K562 (cell line): ENCODE data around the gene OXSR1. TPM values are rescaled to one million over a fixed set of nuclear protein-coding genes. Genes with fewer than 3 reads are reported as not detected.

Source experiments
- ATF1 ChIP-seq, 2 experiments: fragments of 450-650 bp in 1 of 2; IDR thresholded peaks; 2 replicates each; pipeline ENCODE4 v1.6.1; 2016; ENCODE audit warnings: missing compliant biosample characterization in 1 of 2, missing genetic modification characterization in 1 of 2
- EP300 ChIP-seq: IDR thresholded peaks from 2 replicates; pipeline ENCODE4 v1.6.1; 2012; ENCODE audit warnings: low read length, improper control_type of control experiment
- HNRNPH1 ChIP-seq: fragments of 200-400 bp; formaldehyde crosslinking; optimal IDR thresholded peaks from 2 replicates; pipeline ENCODE3; 2017; ENCODE audit warnings: low read depth, mild to moderate bottlenecking, low read length, moderate library complexity
- PYGO2 ChIP-seq: fragments of 450-650 bp; IDR thresholded peaks from 2 replicates; pipeline ENCODE4 v1.6.1; 2016; ENCODE audit warnings: mild to moderate bottlenecking, missing genetic modification characterization, moderate library complexity, missing compliant biosample characterization
- ZNF407 ChIP-seq: fragments of 450-650 bp; IDR thresholded peaks from 2 replicates; pipeline ENCODE4 v1.6.1; 2016; ENCODE audit warnings: low read depth
- polyA plus RNA-seq, 8 experiments: library from polyadenylated mRNA; depleted of rRNA in 4 of 8; stranded (reverse) in 5 of 8; unstranded in 3 of 8; fragments of >200 nt; fragmentation: Nextera tagmentation in 2 of 8; fragmentation: Illumina TruSeq in 1 of 8; extraction: Ambion mirVana in 2 of 8; extraction: Trizol in 1 of 8; gene quantifications; 2 replicates each; pipeline versions ENCODE4 v1.2.1 to v1.2.3, GENCODE V29; 2011 to 2014; ENCODE audit warnings: inconsistent platforms in 1 of 8, missing spikeins in 1 of 8
- total RNA-seq, 7 experiments: library from RNA; depleted of rRNA in 6 of 7; stranded (reverse); fragments of >200 nt in 6 of 7; fragmentation: Illumina TruSeq in 2 of 7; extraction: Trizol in 2 of 7; gene quantifications; 2 replicates each; pipeline versions ENCODE4 v1.2.1 to v1.2.3, GENCODE V29; 2011 to 2021; ENCODE audit warnings: low replicate concordance in 1 of 7

Gene OXSR1
- total and polyA plus RNA-seq, 9 of the 15 experiments (the other 6 are each of a cell fraction or from before 2014, with no cell fraction given), result 15.7 to 87.6 (median 48.7) TPM

DNA sequence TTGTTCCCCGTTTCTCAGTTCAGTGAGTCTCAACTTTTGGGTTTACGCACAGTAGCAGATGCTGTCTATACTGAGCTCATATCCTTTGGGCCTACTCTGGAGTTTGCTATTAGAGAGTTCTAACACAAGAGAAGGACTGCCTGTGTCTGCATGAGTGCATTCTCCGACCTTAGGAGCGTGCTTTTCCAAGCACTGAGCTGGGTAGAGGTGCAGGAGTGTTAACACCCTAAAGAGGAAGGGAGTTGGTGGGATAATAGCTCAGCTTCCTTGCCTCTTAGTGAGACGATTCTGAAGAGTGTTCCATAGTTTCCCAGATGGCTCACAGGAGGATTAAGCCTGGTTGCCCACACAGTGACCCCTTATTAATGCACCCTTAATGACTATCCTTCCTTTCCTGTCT, 6.9 kb upstream of the OXSR1 start (continued):
- no peak for TF ChIP-seq ZNF407
- no peak for TF ChIP-seq ATF1 (CRISPR knock-in tag; IDR thresholded peaks at IDR 0.05)
- no peak for TF ChIP-seq ATF1 (tag; IDR thresholded peaks at IDR 0.05)
- TF ChIP-seq HNRNPH1, result no peak
- TF ChIP-seq PYGO2, result no peak
- TF ChIP-seq EP300, result no peak
